ENCODE results near the gene RNF123.
"Not testable (repeated sequence)": the region's sequence is repeated elsewhere in the genome, so short reads cannot be mapped to it uniquely, and the experiment has no call there.

RNF123 gene

GRCh38 chr3:49681232-49681522 is 8.2 kb upstream of the RNF123 start:
- no peak for DNase-seq (ENCODE audit: low read depth in 2 of 2)

GRCh38 chr3:49681543-49681942 is 7.8 kb upstream of the RNF123 start:
- DNase-seq (ENCODE audit: low read depth in 2 of 2) = no peak

GRCh38 chr3:49683162-49683561 is 6.2 kb upstream of the RNF123 start:
- no peak for DNase-seq (ENCODE audit: low read depth in 2 of 2)

GRCh38 chr3:49684453-49684852 is 4.9 kb upstream of the RNF123 start:
- DNase-seq (ENCODE audit: low read depth in 2 of 2) = not testable (repeated sequence)

- not testable (repeated sequence) for DNase-seq (ENCODE audit: low read depth in 2 of 2)
These were observed 4.3 kb upstream of the RNF123 start for GRCh38 chr3:49685103-49685502.

GRCh38 chr3:49685846-49686245 is 3.5 kb upstream of the RNF123 start:
- DNase-seq (ENCODE audit: low read depth in 2 of 2) = not testable (repeated sequence)

- not testable (repeated sequence) for DNase-seq (ENCODE audit: low read depth in 2 of 2)
These were observed 3.0 kb upstream of the RNF123 start for GRCh38 chr3:49686346-49686745.

- not testable (repeated sequence) for DNase-seq (ENCODE audit: low read depth in 2 of 2)
These were observed 2.5 kb upstream of the RNF123 start for GRCh38 chr3:49686769-49687423.

- not testable (repeated sequence) for DNase-seq (ENCODE audit: low read depth in 2 of 2)
These were observed 1.9 kb upstream of the RNF123 start for GRCh38 chr3:49687424-49687795.

- DNase-seq (ENCODE audit: low read depth in 2 of 2) = not testable (repeated sequence)
These were observed 865 bp upstream of the RNF123 start for GRCh38 chr3:49688338-49689045.

GRCh38 chr3:49689908-49690624 is 709 bp downstream of the RNF123 start:
- not testable (repeated sequence) for DNase-seq (ENCODE audit: low read depth in 2 of 2)

- DNase-seq (ENCODE audit: low read depth in 2 of 2) = not testable (repeated sequence)
These were observed 1.5 kb downstream of the RNF123 start for GRCh38 chr3:49690856-49691255.

GRCh38 chr3:49691481-49691880 is 2.1 kb downstream of the RNF123 start:
- not testable (repeated sequence) for DNase-seq (ENCODE audit: low read depth in 2 of 2)

- not testable (repeated sequence) for DNase-seq (ENCODE audit: low read depth in 2 of 2)
These were observed 5.2 kb downstream of the RNF123 start for GRCh38 chr3:49694409-49695070.

- DNase-seq (ENCODE audit: low read depth in 2 of 2) = not testable (repeated sequence)
These were observed 6.1 kb downstream of the RNF123 start for GRCh38 chr3:49695350-49696015.

GRCh38 chr3:49699281-49699979 is 10.1 kb downstream of the RNF123 start:
- DNase-seq (ENCODE audit: low read depth in 2 of 2) = no peak

- DNase-seq (ENCODE audit: low read depth in 2 of 2) = no peak
These were observed 10.7 kb downstream of the RNF123 start for GRCh38 chr3:49700014-49700413.

- no peak for DNase-seq (ENCODE audit: low read depth in 2 of 2)
These were observed 11.2 kb downstream of the RNF123 start for GRCh38 chr3:49700453-49701128.

- no peak for DNase-seq (ENCODE audit: low read depth in 2 of 2)
These were observed 12.2 kb downstream of the RNF123 start for GRCh38 chr3:49701388-49702077.

GRCh38 chr3:49702672-49703071 is 13.3 kb downstream of the RNF123 start:
- DNase-seq (ENCODE audit: low read depth in 2 of 2) = no peak

Measured in stimulated activated CD8-positive, alpha-beta memory T cell treated with anti-CD3 and anti-CD28 coated beads, Interleukin-7, amount 100 ng/mL, for 1 hour (primary cell).